Measurements from ENCODE around the gene ZFYVE1.
"Not testable (repeated sequence)": the region's sequence is repeated elsewhere in the genome, so short reads cannot be mapped to it uniquely, and the experiment has no call there.

The ZFYVE1 gene

DNA sequence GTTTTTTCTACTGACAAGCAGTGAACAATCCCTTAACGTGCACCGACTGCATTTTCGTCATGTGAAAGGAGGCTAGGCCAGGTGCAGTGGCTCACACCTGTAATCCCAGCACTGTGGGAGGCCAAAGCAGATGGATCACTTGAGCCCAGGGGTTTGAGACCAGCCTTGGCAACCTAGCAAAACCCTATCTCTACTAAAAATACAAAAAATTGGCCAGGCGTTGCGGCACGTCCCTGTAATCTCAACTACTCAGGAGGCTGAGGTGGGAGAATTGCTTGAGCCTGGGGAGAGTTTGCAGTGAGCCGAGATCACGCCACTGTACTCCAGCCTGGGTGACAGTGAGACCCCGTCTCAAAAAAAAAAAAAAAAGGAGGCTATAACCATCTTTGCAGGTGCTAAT is 22.3 kb downstream of the ZFYVE1 start:
- not testable (repeated sequence) for DNase-seq (ENCODE audit: low read depth in 2 of 2)

DNA sequence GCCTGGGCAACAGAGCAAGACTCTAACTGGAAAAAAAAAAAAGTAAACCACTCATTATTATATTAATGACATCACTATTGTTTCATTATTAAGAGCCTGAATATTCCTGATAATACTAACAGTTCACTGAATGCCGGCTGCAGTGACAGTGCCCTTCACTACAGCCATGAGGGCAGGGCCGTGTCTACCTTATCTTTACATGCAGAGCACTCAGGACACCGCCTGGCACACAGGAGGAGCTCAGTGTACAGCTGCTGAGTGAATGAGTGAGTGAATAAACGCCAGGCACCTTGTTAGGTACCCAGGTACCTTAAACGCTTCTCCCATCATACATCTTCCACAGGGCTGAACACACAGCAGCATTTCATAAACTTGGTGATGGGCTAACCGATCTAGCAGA is 23.2 kb downstream of the ZFYVE1 start:
- no peak for DNase-seq (ENCODE audit: low read depth in 2 of 2)

- no peak for DNase-seq (ENCODE audit: low read depth in 2 of 2)
Measured at GRCh38 chr14:73000073-73000472, 26.8 kb downstream of the ZFYVE1 start.

DNA sequence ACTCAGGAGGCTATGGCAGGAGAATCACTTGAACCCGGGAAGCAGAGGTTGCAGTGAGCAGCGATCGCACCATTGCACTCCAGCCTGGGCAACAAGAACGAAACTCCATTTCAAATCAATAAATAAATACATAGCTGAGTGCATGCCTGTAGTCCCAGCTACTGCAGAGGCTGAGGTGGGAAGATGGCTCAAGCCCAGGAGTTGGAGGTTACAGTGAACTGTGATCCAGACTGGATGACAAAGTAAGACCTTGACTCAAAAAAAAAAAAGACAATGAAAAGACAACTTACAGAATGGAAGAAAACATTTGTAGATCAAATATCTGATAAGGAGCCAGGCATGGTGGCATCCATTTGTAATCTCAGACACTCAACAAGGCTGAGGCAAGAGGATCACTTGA is 27.6 kb downstream of the ZFYVE1 start:
- no peak for DNase-seq (ENCODE audit: low read depth in 2 of 2)

- no peak for DNase-seq (ENCODE audit: low read depth in 2 of 2)
Measured at GRCh38 chr14:72998252-72998903, 28.5 kb downstream of the ZFYVE1 start.

DNA sequence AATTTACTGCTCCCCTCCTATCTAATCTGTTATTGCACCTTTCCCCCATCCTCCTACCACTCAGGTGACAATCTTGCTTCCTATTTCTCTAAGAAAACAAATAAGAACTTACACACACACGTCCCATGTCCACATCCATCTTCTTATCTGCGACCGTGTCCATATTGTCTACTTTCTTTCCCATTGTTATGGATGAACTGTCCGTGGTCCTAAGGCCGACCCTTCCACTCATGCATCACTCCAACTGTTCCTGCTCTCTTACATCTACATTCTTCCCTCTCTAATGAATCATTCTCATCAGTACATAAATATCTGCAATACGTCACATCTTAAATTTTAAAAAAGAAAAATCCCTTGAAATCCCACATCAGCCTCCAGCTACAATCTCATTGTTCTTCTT is 30.0 kb downstream of the ZFYVE1 start:
- DNase-seq (ENCODE audit: low read depth in 2 of 2): no peak

DNA sequence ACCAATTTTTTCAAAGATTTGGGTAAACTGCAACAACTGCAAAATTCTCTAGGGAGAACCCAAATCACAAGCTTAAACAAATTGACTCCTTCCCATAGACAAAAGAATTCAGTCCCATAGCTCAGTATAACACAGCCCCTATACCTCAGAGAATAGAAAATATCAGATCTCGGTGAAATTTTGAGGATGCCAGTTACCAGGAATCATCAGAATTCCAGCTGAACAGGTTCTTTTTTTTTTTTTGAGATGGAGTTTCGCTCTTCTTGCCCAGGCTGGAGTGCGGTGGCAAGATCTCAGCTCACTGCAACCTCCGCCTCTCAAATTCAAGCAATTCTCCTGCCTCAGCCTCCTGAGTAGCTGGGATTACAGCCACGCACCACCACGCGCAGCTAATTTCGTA is 36.7 kb downstream of the ZFYVE1 start:
- no peak for DNase-seq (ENCODE audit: low read depth in 2 of 2)

GRCh38 chr14:72986857-72987256 is 40.0 kb downstream of the ZFYVE1 start:
- DNase-seq (ENCODE audit: low read depth in 2 of 2): no peak

- DNase-seq (ENCODE audit: low read depth in 2 of 2): no peak
Measured at GRCh38 chr14:72986214-72986613, 40.7 kb downstream of the ZFYVE1 start.

- no peak for DNase-seq (ENCODE audit: low read depth in 2 of 2)
Measured at GRCh38 chr14:72982146-72982708, 44.7 kb downstream of the ZFYVE1 start.

DNA sequence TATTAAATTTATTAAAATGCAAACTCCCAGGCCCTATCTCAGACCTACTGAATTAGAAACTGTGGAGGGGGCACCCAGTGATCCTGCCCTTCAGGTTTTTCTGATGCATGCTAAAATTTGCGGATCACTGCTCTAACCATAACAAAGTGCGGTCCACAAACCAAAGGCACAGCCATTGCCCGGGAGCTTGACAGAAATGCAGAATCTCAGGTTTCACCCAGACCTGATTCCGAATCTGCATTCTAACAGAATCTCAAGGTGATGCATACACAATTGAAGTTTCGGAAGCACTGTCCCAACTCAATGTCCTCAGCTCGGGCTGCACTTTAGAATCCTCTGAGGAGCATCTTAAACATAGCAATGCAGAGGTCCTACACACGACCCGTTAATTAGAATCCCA is 46.0 kb downstream of the ZFYVE1 start:
- no peak for DNase-seq (ENCODE audit: low read depth in 2 of 2)

GRCh38 chr14:72978856-72979255 is 48.0 kb downstream of the ZFYVE1 start:
- DNase-seq (ENCODE audit: low read depth in 2 of 2): no peak

DNA sequence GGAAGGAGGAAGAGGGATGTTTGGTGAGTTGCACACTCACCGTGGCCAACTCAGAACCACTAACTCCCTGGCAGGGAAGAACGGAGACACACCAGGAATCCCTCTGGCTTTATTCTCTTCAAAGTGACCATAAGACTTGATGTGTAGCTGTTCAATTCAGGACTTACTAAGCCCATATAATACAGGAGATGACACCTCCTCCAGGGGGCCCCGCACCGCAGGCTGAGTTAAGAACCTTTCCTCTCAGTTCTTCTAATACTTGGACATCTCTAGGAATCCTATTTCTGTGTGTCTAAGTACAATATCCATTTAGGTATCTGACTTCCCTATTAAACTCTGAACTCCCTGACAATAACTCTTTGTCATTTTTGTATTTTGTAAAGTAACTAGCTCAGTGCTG is 51.1 kb downstream of the ZFYVE1 start:
- no peak for DNase-seq (ENCODE audit: low read depth in 2 of 2)

DNA sequence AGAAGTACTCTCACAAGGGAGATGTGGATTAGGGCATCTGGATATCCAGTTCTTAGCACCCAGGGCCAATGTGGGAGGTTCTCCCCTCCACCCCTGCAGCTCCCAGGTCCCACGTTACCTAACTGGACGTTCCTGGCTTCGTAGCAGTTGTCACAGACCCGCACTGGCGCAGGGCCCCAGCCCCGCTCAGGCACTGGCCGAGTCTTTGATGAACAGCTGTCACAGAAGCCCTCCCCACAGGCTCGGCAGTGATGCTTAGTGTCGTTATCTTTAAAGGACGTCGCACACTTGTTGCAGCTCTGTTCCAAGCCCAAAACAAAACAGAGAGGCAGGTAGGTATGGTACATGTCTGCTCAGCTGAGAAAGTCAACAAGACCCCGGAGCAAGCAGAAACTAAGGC is 52.2 kb downstream of the ZFYVE1 start:
- no peak for DNase-seq (ENCODE audit: low read depth in 2 of 2)

GRCh38 chr14:72970824-72971434 is 56.0 kb downstream of the ZFYVE1 start:
- DNase-seq (ENCODE audit: low read depth in 2 of 2): no peak

DNA sequence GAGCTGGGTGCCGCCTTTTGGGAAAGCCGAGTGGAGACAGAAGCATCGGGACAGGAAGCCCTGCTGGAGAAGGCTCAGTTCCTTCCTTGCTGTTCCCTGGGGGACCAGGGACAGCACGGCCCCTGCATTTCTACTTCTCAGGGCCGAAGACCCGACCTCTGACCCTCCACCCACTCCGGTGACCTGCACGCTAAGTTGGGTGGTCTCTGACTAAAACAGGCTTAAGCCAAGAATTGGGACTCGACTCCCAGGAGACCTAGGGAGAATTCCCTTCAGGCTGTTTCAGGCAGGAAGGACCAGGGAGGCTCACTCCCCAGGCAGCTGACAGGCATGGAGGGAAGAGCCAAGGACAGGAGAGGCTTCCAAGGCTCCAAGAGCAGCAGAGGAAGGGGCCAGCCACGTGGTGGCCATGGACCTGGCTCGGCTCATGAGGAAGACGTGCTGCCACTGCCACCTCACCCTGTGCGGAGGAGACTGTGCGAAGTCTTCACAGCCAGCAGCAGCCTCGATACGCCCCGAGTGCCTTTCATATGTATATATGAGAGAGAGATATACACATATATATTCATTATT is 56.8 kb downstream of the ZFYVE1 start:
- DNase-seq (ENCODE audit: low read depth in 2 of 2): no peak

- DNase-seq (ENCODE audit: low read depth in 2 of 2): no peak
Measured at GRCh38 chr14:72968316-72968715, 58.6 kb downstream of the ZFYVE1 start.

- no peak for DNase-seq (ENCODE audit: low read depth in 2 of 2)
Measured at GRCh38 chr14:72966038-72966437, 60.9 kb downstream of the ZFYVE1 start.

DNA sequence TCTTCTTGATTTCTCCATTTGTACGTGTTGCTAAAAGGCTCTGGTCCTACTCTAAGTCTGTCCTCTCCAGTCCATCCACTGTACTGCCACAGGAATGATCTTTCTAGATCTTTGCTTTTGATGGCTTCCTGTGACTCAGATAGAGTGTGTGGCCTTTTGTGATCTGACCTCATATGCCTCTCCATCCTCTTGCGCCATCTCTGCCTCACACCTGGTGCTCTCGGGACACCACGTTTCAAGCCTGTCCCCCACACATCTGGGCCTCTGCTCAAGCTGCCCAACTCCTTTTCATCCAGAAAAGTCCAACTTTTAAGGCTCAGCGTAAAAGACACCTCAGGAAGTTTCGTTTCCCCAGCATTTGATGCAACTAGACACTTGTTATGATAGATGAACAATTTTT is 61.7 kb downstream of the ZFYVE1 start:
- DNase-seq (ENCODE audit: low read depth in 2 of 2): no peak

DNA sequence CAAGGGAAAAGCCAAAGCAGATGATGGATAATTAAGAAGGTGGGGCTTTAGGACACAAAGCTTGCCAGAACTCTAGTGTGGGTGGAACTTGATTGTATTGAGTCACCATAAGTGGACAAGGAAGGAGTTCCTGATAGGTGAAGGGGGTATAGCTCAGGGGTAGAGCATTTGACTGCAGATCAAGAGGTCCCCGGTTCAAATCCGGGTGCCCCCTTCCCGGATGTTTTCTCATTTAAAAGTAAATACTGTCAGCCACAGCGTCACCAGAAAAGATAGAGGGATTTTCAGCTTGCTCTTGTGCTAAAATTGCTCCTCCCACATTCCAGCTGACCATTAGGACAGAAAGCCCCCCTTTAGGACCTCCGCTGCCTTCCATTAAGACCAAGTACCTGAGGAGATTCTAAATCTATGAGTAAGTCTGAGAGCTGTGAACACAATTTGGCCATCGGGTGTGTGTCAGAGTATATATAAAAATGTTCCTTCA is 64.0 kb downstream of the ZFYVE1 start:
- DNase-seq (ENCODE audit: low read depth in 2 of 2): no peak

GRCh38 chr14:72962336-72962754 is 64.6 kb downstream of the ZFYVE1 start:
- DNase-seq (ENCODE audit: low read depth in 2 of 2): not testable (repeated sequence)

GRCh38 chr14:72961579-72962335 is 65.1 kb downstream of the ZFYVE1 start:
- no peak for DNase-seq (ENCODE audit: low read depth in 2 of 2)

All from stimulated activated CD8-positive, alpha-beta memory T cell treated with anti-CD3 and anti-CD28 coated beads, Interleukin-7, amount 100 ng/mL, for 4 hours (primary cell).